ENCODE results near the gene NDUFB5.
A peak's percentile ranks its signal among the peaks of the same experiment; 100 is the strongest.

NDUFB5 gene

GRCh38 chr3:179653096-179653797 lies 48.7 kb downstream of the NDUFB5 start:
- H2BK12ac ChIP-seq (ENCODE audit: low read length) = no peak overlapping the region
- H3K36me3 ChIP-seq (replicated peaks in 1 of 2; ENCODE audit: control insufficient read depth in 2 of 2, insufficient read depth in 2 of 2, low read length in 2 of 2) = peaks cover 0 to 18% of the 10 kb centered on the region in 2 donors
- H3K4me1 ChIP-seq (ENCODE audit: control insufficient read depth in 2 of 2, insufficient read depth in 1 of 2, low read depth in 1 of 2, low read length in 2 of 2) = peaks cover 2 to 13% of the 10 kb centered on the region in 2 donors
- no peak overlapping the region for H3K4ac ChIP-seq (ENCODE audit: low read length)
- peak overlapping the region; percentile 99 for H2BK15ac ChIP-seq (ENCODE audit: low read length)
- peak overlapping the region; percentile 98 for H2BK5ac ChIP-seq (ENCODE audit: low read length)
- no peaks in the 10 kb centered on the region for H3K27me3 ChIP-seq (ENCODE audit: control insufficient read depth in 3 of 3, insufficient read depth in 3 of 3, low read depth in 1 of 3, low read length in 3 of 3)
- H2AK5ac ChIP-seq (ENCODE audit: low read depth, low read length) = no peak overlapping the region
- H2BK120ac ChIP-seq (ENCODE audit: low read depth, low read length) = peak overlapping the region; percentile 99
- peak overlapping the region; percentile 75 for H3K4me2 ChIP-seq (ENCODE audit: insufficient read depth, low read length, poor library complexity, severe bottlenecking)
- H2AFZ ChIP-seq (ENCODE audit: low read length) = peak overlapping the region; percentile 96
- peaks cover 4% of the 10 kb centered on the region for H3K79me1 ChIP-seq (ENCODE audit: low read depth, low read length)
- H3K23ac ChIP-seq (ENCODE audit: low read depth, low read length, poor library complexity) = peak overlapping the region; percentile 97
- WGBS, 2 donors (ENCODE audit: extremely low coverage in 2 of 2, insufficient read length in 2 of 2, insufficient replicate concordance in 1 of 2) = no CpG with 5 or more reads among the region's 77 CpGs
- H3K14ac ChIP-seq (ENCODE audit: low read length) = peak overlapping the region; percentile 76
- H3K4me3 ChIP-seq (ENCODE audit: low read length in 2 of 2) = peak overlapping the region; percentile 91 to 93
- H3K27ac ChIP-seq (replicated peaks; ENCODE audit: low read length) = peak overlapping the region; percentile 89
- peak overlapping the region; percentile 97 for H4K8ac ChIP-seq (ENCODE audit: low read depth, low read length)
- peak overlapping the region; percentile 85 for H4K91ac ChIP-seq (ENCODE audit: low read depth, low read length, poor library complexity)
- peak overlapping the region; percentile 99 for H3K9ac ChIP-seq (ENCODE audit: low read depth, low read length, poor library complexity)
- H3K18ac ChIP-seq (ENCODE audit: low read length) = peak overlapping the region; percentile 100
- peak; percentile 71 for DNase-seq (ENCODE audit: low spot score)
- H3K9me3 ChIP-seq (replicated peaks in 1 of 2; ENCODE audit: control insufficient read depth in 2 of 2, insufficient read depth in 1 of 2, low read depth in 1 of 2, low read length in 2 of 2) = no peaks in the 10 kb centered on the region

GRCh38 chr3:179655236-179655635 lies 50.6 kb downstream of the NDUFB5 start:
- no peak overlapping the region for H2BK15ac ChIP-seq (ENCODE audit: low read length)
- no peaks in the 10 kb centered on the region for H3K9me3 ChIP-seq (replicated peaks in 1 of 2; ENCODE audit: control insufficient read depth in 2 of 2, insufficient read depth in 1 of 2, low read depth in 1 of 2, low read length in 2 of 2)
- H3K4me2 ChIP-seq (ENCODE audit: insufficient read depth, low read length, poor library complexity, severe bottlenecking) = no peak overlapping the region
- no peak overlapping the region for H2AK5ac ChIP-seq (ENCODE audit: low read depth, low read length)
- no peak overlapping the region for H3K4ac ChIP-seq (ENCODE audit: low read length)
- no peak overlapping the region for H3K18ac ChIP-seq (ENCODE audit: low read length)
- H3K14ac ChIP-seq (ENCODE audit: low read length) = no peak overlapping the region
- no peak overlapping the region for H2BK120ac ChIP-seq (ENCODE audit: low read depth, low read length)
- H3K79me1 ChIP-seq (ENCODE audit: low read depth, low read length) = peaks cover 4% of the 10 kb centered on the region
- H2BK12ac ChIP-seq (ENCODE audit: low read length) = no peak overlapping the region
- H3K36me3 ChIP-seq (replicated peaks in 1 of 2; ENCODE audit: control insufficient read depth in 2 of 2, insufficient read depth in 2 of 2, low read length in 2 of 2) = peaks cover 0 to 18% of the 10 kb centered on the region in 2 donors
- no peak overlapping the region for H3K4me3 ChIP-seq (ENCODE audit: low read length in 2 of 2)
- no peak overlapping the region for H3K9ac ChIP-seq (ENCODE audit: low read depth, low read length, poor library complexity)
- no peak overlapping the region for H2AFZ ChIP-seq (ENCODE audit: low read length)
- H3K27ac ChIP-seq (replicated peaks; ENCODE audit: low read length) = no peak overlapping the region
- no peak overlapping the region for H3K23ac ChIP-seq (ENCODE audit: low read depth, low read length, poor library complexity)
- H4K8ac ChIP-seq (ENCODE audit: low read depth, low read length) = no peak overlapping the region
- H2BK5ac ChIP-seq (ENCODE audit: low read length) = no peak overlapping the region
- no peak for DNase-seq (ENCODE audit: low spot score)
- H4K91ac ChIP-seq (ENCODE audit: low read depth, low read length, poor library complexity) = no peak overlapping the region
- H3K4me1 ChIP-seq (ENCODE audit: control insufficient read depth in 2 of 2, insufficient read depth in 1 of 2, low read depth in 1 of 2, low read length in 2 of 2) = peaks cover 2 to 13% of the 10 kb centered on the region in 2 donors
- H3K27me3 ChIP-seq (ENCODE audit: control insufficient read depth in 3 of 3, insufficient read depth in 3 of 3, low read depth in 1 of 3, low read length in 3 of 3) = no peaks in the 10 kb centered on the region
- whole genome bisulfite sequencing, 2 donors (ENCODE audit: extremely low coverage in 2 of 2, insufficient read length in 2 of 2, insufficient replicate concordance in 1 of 2) = no CpG with 5 or more reads among the region's 2 CpGs

- no peak overlapping the region for H2BK120ac ChIP-seq (ENCODE audit: low read depth, low read length)
- H3K14ac ChIP-seq (ENCODE audit: low read length) = no peak overlapping the region
- H3K9ac ChIP-seq (ENCODE audit: low read depth, low read length, poor library complexity) = no peak overlapping the region
- no peak overlapping the region for H2BK5ac ChIP-seq (ENCODE audit: low read length)
- H3K27ac ChIP-seq (replicated peaks; ENCODE audit: low read length) = no peak overlapping the region
- no peak overlapping the region for H4K8ac ChIP-seq (ENCODE audit: low read depth, low read length)
- H3K23ac ChIP-seq (ENCODE audit: low read depth, low read length, poor library complexity) = peak overlapping the region; percentile 14
- H2BK12ac ChIP-seq (ENCODE audit: low read length) = no peak overlapping the region
- H3K27me3 ChIP-seq (ENCODE audit: control insufficient read depth in 3 of 3, insufficient read depth in 3 of 3, low read depth in 1 of 3, low read length in 3 of 3) = no peaks in the 10 kb centered on the region
- H3K4ac ChIP-seq (ENCODE audit: low read length) = no peak overlapping the region
- H3K36me3 ChIP-seq (replicated peaks in 1 of 2; ENCODE audit: control insufficient read depth in 2 of 2, insufficient read depth in 2 of 2, low read length in 2 of 2) = peaks cover 0 to 18% of the 10 kb centered on the region in 2 donors
- no peak overlapping the region for H2AFZ ChIP-seq (ENCODE audit: low read length)
- no peak overlapping the region for H3K4me2 ChIP-seq (ENCODE audit: insufficient read depth, low read length, poor library complexity, severe bottlenecking)
- no peak overlapping the region for H4K91ac ChIP-seq (ENCODE audit: low read depth, low read length, poor library complexity)
- H2AK5ac ChIP-seq (ENCODE audit: low read depth, low read length) = no peak overlapping the region
- WGBS, 2 donors (ENCODE audit: extremely low coverage in 2 of 2, insufficient read length in 2 of 2, insufficient replicate concordance in 1 of 2) = no CpG with 5 or more reads among the region's 2 CpGs
- DNase-seq (ENCODE audit: low spot score) = no peak
- H3K4me1 ChIP-seq (ENCODE audit: control insufficient read depth in 2 of 2, insufficient read depth in 1 of 2, low read depth in 1 of 2, low read length in 2 of 2) = peaks cover 9 to 12% of the 10 kb centered on the region in 2 donors
- no peaks in the 10 kb centered on the region for H3K9me3 ChIP-seq (replicated peaks in 1 of 2; ENCODE audit: control insufficient read depth in 2 of 2, insufficient read depth in 1 of 2, low read depth in 1 of 2, low read length in 2 of 2)
- no peak overlapping the region for H3K4me3 ChIP-seq (ENCODE audit: low read length in 2 of 2)
- H3K18ac ChIP-seq (ENCODE audit: low read length) = no peak overlapping the region
- no peak overlapping the region for H2BK15ac ChIP-seq (ENCODE audit: low read length)
- H3K79me1 ChIP-seq (ENCODE audit: low read depth, low read length) = peaks cover 5% of the 10 kb centered on the region
These were observed 54.0 kb downstream of the NDUFB5 start for GRCh38 chr3:179658606-179659005.

- peaks cover 1 to 11% of the 10 kb centered on the region in 2 donors for H3K4me1 ChIP-seq (ENCODE audit: control insufficient read depth in 2 of 2, insufficient read depth in 1 of 2, low read depth in 1 of 2, low read length in 2 of 2)
- no peaks in the 10 kb centered on the region for H3K9me3 ChIP-seq (replicated peaks in 1 of 2; ENCODE audit: control insufficient read depth in 2 of 2, insufficient read depth in 1 of 2, low read depth in 1 of 2, low read length in 2 of 2)
- no peak overlapping the region for H4K8ac ChIP-seq (ENCODE audit: low read depth, low read length)
- H3K23ac ChIP-seq (ENCODE audit: low read depth, low read length, poor library complexity) = no peak overlapping the region
- H4K91ac ChIP-seq (ENCODE audit: low read depth, low read length, poor library complexity) = no peak overlapping the region
- no peak overlapping the region for H3K4ac ChIP-seq (ENCODE audit: low read length)
- no peak for DNase-seq (ENCODE audit: low spot score)
- no peak overlapping the region for H3K9ac ChIP-seq (ENCODE audit: low read depth, low read length, poor library complexity)
- H3K27me3 ChIP-seq (ENCODE audit: control insufficient read depth in 3 of 3, insufficient read depth in 3 of 3, low read depth in 1 of 3, low read length in 3 of 3) = no peaks in the 10 kb centered on the region
- no peak overlapping the region for H2AFZ ChIP-seq (ENCODE audit: low read length)
- no peak overlapping the region for H3K27ac ChIP-seq (replicated peaks; ENCODE audit: low read length)
- no peak overlapping the region for H3K4me2 ChIP-seq (ENCODE audit: insufficient read depth, low read length, poor library complexity, severe bottlenecking)
- no peak overlapping the region for H2BK15ac ChIP-seq (ENCODE audit: low read length)
- H3K79me1 ChIP-seq (ENCODE audit: low read depth, low read length) = peaks cover 7% of the 10 kb centered on the region
- H3K14ac ChIP-seq (ENCODE audit: low read length) = no peak overlapping the region
- no peak overlapping the region for H3K4me3 ChIP-seq (ENCODE audit: low read length in 2 of 2)
- H3K18ac ChIP-seq (ENCODE audit: low read length) = no peak overlapping the region
- no peak overlapping the region for H2BK5ac ChIP-seq (ENCODE audit: low read length)
- WGBS, 2 donors (ENCODE audit: extremely low coverage in 2 of 2, insufficient read length in 2 of 2, insufficient replicate concordance in 1 of 2) = no CpG with 5 or more reads among the region's 3 CpGs
- H3K36me3 ChIP-seq (replicated peaks in 1 of 2; ENCODE audit: control insufficient read depth in 2 of 2, insufficient read depth in 2 of 2, low read length in 2 of 2) = peaks cover 0 to 15% of the 10 kb centered on the region in 2 donors
- no peak overlapping the region for H2AK5ac ChIP-seq (ENCODE audit: low read depth, low read length)
- no peak overlapping the region for H2BK120ac ChIP-seq (ENCODE audit: low read depth, low read length)
- H2BK12ac ChIP-seq (ENCODE audit: low read length) = no peak overlapping the region
These were observed 56.3 kb downstream of the NDUFB5 start for GRCh38 chr3:179660872-179661271.
